GM18907 (cell line): ENCODE measurements around the gene HSPA2.

ENCODE experiments used
- ATAC-seq: cut with Tn5 transposase; IDR thresholded peaks from one replicate; pipeline ENCODE4 v1.9.1; 2021; ENCODE audit warnings: mild to moderate bottlenecking, moderate library complexity; ENCODE audit not compliant: unreplicated experiment

The HSPA2 gene

DNA sequence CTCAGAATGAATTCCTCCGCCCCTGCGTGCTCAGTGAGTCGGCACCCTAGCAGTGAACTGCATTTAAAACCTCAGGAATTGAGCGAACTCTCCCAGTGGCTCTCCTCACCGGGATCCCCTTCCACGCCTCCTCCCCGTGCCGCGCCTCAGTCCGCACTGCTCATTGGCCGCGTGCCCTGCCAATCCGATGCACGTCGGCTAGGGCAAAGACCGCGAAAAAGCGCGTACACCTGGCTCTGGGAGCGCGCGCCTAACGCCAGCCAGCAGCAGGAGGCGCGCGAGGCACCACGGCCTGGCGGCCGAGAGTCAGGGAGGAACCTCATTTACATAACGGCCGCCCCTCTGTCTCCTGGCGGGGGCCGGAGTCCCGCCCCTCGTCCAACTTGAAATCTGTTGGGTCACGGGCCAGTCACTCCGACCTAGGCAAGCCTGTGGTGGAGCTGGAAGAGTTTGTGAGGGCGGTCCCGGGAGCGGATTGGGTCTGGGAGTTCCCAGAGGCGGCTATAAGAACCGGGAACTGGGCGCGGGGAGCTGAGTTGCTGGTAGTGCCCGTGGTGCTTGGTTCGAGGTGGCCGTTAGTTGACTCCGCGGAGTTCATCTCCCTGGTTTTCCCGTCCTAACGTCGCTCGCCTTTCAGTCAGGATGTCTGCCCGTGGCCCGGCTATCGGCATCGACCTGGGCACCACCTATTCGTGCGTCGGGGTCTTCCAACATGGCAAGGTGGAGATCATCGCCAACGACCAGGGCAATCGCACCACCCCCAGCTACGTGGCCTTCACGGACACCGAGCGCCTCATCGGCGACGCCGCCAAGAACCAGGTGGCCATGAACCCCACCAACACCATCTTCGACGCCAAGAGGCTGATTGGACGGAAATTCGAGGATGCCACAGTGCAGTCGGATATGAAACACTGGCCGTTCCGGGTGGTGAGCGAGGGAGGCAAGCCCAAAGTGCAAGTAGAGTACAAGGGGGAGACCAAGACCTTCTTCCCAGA is at the start of gene HSPA2:
HSPA2 (plus strand) TSS at position 534 of the 995 bp plus-strand sequence; CDS start at position 643, 109 bp downstream.
- peak; percentile 96 for ATAC-seq

DNA sequence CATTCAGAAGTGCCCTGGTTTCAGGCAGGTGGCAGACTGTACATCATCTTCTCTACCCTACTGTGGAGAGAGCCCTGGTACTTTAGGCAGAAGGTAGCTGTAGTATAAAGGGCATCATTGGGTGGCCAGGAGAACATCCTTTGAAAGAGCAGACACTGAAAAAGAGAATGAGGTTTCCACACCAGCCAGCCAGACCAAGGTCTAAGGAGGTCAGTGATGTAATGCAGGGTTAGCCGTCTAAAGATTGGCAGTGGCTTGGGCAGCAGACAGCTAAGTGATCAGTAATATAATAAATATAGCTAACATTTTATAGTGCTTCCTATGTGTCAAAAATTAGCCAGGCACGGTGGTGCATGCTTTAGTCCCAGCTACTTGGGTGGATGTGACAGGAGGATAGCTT is 48.9 kb upstream of the HSPA2 start:
- ATAC-seq, result no peak

DNA sequence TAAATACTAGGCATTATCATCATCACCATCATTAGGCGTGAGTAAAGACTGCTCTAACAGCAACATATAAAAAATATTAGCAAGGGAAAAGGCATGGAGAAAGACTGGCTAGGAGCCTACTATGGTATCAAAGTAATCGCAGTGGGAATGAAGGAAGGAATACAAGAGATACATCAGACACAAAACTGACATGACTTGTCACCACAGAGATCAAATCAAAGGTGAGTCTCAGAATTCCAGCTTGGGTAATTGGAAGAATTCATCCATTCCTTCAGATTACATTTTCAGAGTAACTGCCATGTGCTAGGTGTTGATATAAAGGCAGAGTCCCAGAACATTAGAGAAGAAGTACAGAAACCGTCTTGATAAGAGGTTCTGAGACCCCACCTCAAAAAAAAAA is 47.1 kb upstream of the HSPA2 start:
- ATAC-seq, result no peak

DNA sequence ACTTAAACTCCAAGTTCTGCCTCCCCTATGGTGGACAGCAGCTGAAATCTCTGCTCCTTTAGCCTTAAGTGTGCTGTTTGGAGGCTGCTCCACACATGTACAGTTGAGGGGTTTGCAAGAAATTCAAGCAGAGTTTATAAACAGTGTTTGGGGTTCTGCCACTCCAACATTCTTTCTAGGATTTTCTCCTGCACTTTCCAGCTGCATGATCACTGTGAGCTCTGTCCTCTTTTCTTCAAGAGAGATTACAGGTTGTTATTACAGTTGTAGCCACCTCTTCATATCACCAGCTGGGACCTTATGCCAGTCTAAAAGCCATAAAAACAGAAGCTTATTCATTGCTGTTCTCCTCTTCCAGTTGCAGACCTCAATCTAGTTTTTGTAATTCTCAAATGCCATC is 45.3 kb upstream of the HSPA2 start:
- ATAC-seq, result no peak

DNA sequence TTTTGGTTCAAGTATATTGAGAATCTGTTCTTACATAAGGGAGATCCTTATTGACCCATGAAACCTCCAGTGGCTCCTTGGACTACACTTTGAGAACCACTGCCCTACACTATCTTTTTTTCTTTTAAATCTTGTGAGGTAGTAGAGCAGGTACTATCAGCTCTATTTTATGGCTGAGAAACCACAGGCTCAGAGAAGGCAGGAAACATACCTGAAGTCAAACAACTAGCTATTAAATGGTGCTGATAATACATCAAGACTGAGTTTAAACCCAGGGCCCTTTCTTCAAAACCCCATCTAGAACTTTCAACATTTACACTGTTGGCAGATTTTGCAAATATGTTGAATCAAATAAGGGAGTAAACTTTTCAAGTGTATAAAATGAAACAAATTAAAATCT is 43.8 kb upstream of the HSPA2 start:
- no peak for ATAC-seq

DNA sequence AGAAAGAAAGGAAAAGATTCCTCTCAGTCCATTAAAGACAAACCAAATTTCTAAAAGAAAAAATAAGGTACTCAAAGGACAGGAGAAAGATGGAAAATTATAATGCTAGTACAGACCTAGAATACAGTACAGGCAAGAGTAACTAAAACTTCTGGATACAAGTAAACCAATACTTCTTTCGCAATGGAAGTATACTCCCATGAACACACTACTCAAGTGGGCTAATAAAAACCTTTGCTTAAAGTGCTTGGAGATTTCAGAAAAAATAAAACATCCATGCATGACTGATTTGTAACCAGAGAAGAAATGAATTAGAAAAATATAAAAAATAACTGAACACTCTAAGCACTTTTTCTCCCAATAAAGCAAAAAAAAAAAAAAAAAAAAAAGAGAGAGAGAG is 40.5 kb upstream of the HSPA2 start:
- ATAC-seq, result no peak

DNA sequence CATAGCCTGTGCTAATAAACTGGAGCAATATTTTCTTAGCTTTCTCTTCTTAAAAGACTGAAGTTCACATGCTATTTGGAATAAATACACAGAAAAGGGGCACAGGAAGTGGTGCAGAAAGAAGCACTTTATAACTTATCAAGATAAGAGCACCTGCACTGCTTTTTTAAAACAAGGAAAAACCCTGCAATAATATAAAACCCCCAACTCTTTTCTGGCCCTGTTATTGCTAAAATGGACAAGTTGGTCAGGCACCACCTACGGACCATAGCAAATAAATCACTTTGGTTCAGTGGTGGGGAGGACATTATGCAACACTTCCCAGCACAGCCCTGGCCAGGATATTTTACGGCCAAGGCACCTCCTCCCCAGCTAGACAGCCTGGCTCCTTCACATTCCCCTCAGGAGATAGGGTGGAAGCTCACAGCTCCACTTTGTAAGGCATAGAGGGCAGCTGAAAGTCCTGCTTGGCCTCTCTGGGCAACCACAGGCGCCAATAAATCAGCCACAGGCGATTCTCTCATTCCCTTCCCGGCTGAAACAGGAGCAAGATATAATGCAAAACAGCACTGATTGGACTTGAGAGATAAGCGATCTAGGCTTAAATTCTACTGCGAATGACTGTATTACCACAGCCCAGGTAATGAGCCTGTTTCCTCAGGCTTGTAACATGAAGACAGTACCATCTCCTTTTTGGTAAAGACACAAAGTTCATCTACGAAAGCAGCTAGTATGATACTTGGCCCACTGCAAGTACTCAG is 39.0 kb upstream of the HSPA2 start:
- ATAC-seq, result no peak

DNA sequence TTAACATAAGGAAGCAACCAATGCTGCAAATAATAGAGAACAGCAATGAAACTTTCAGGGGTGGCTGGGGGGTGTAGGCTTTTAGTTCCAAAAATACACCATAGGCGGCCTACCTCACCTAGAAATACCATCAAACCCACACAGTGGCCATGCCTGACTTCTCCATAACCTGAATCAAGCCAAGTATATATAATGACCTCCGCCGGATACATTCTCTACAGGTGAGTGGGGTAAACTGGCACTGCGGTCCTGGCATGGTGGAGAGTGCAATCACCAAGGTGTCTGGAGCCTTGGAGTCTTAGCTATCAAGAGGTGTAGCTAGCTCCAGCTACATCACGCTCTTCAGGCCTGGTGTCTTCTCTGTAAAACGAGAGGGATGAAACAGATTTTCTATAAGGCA is 38.1 kb upstream of the HSPA2 start:
- no peak for ATAC-seq

DNA sequence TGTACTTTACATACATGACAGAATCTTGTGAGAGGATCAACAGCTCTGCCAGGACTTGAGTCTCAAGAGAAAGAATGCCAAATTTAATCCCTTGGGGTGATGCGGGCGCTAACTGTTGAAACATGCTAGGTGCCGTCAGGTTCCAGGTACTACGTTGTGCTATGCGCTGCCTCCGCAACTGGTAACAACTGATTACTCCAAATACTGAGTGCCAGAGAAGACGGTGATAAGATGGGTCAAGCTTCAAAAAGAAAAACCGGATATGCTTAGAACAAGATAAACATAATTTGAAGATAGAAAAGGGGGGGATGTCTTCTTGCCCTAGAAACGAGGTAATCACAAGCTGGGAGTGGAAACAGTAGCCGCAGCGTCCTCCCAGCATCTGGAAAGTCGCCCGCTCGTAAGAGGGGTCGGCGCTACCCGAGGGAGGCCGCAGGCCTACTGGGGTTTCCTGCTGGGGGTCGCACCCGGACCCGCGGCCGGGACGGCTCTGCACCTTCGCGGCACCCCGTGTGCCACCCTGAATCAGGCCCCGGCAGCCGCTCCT is 37.6 kb upstream of the HSPA2 start:
- no peak for ATAC-seq

DNA sequence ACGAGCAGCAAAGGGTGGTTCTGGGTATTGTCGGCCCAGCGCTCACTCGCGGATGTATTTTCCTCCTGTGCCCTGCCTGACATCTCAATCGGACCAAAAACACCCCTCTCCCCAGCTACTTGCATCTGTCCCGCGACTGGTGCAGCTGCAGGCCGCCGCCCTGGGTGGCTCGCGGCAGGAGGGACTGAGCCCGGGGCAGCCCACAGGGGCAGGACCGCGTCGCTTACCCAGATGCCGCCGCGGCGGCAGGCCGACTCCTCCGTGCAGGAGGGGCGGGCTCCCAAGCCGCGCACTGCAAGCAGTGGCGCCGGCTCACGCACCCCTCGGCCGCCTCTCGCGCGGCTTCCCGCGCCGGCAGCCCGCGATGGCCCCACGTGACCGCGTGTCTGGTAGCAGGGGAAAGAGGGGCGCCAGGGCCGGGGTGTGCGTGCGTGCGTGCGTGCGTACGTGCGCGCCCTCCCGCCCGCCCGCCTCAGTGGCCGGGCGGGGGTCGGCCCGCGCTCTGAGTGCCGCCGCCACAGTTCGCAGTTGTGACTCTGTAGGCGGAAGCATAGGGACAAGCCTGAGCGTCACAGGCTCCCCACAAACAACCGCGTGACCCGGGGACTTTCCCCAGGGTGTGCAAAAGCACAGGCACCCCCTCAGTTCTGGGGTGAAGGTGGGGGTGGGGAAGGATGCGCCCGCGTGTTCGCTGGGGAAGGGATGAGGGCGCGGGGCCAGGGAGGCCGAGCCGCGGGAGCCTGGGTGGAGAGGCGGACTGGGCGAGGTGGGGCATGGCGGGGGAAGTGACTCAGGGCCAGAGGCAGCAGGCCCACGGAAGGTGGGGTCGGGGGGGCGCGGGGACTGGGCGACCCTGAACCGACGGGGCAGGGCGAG is 36.9 kb upstream of the HSPA2 start, which contains the start of gene ZBTB25:
ZBTB25 (minus strand) TSS at position 405 of the 876 bp plus-strand sequence. CDS start 13,305 bp downstream, outside the sequence.
- peak; percentile 72 for ATAC-seq

DNA sequence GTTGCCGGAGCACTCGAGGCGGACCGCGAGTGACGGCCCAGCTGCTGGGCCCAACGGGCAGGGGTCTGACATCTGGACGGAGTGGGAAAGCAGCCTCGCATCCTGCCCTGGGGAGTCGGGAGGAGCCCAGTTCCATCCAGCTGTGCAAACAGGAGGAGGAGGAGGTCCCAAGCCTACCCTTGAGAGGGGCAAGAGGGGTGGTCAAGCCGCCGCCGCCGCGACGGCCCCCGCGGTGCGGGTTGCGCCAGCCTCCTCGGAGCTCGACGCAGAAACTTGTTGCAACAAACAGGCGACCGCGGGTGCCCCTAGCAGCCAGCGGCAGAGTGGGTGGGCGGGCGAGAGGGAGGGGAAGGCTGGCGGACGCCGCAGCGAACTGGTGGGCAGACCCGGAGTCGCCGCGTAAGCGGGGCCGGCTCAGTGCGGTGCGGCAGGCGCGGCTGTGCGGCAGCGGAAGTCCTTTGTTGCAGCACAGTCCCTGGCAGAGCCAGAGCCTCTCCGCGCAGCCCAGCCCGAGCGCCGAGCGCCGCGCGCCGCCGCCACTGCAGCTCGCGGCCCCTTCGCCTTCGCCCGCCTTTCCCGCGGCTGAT is 36.1 kb upstream of the HSPA2 start, which contains the start of gene ZBTB1:
ZBTB1 (plus strand) TSS at position 461 of the 587 bp plus-strand sequence. CDS start 16,735 bp downstream, outside the sequence.
- ATAC-seq, result peak; percentile 40

DNA sequence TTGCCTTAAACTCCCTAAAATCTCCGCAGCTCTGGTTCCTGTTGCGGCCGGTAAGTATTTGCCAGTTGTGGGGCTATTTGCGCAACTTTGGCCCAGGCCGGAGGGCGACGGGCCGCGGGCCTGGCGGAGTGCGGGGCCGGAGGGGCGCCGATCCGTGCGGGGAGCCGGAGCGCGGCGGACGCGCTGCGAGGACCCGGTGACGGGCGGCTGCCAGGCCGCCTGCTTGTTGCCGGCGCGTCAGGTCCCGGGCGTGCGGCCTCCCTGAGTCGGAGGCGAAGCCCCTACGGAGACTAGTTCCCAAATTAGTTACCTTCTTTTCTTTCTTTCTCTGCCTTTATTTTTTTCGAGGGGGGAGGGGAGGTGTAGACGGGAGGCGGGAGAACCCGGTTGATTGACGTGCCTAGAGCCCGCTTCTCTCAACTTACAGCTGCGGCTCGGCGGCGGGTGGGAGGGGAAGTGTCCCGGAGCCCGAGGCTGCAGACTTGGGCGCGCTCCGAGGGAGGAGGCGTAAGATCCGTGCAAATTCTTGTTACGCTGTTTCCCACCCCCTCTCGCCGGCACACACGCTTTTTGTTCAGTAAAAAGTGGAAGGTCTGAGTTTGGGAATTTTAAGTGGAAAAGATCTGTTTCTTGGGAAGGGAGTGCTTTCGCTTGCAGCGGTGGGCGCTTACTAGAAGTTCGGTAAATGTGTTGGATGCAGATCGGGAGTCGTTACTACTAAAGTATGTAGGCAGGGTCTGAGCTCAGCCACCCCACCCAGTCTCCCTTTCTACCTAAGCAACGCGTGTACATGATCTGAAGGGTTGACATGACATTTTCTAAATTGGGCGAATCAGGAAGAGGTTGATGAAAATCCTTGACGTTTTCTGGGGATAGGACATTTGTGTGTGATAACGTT is 35.4 kb upstream of the HSPA2 start:
- ATAC-seq, result peak; percentile 26

DNA sequence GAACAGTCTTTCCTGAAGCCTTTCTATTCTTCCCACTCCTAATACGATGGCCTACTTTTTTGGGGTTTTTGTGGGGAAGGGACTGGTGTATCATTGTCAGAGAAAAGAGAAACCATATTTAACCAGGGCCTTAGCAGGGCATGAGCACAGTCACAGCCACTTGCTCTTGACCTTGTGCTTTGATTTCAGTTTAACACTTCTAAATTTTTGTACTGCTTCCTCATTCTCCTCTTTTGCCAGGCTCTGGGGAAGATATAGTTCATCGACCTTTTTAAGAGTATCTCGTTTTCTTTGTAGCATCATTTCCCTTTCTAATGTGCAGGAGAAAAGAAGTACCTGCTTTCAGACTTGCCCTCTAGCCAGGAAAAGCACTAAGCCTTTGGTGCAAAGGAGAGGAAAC is 33.8 kb upstream of the HSPA2 start:
- no peak for ATAC-seq

DNA sequence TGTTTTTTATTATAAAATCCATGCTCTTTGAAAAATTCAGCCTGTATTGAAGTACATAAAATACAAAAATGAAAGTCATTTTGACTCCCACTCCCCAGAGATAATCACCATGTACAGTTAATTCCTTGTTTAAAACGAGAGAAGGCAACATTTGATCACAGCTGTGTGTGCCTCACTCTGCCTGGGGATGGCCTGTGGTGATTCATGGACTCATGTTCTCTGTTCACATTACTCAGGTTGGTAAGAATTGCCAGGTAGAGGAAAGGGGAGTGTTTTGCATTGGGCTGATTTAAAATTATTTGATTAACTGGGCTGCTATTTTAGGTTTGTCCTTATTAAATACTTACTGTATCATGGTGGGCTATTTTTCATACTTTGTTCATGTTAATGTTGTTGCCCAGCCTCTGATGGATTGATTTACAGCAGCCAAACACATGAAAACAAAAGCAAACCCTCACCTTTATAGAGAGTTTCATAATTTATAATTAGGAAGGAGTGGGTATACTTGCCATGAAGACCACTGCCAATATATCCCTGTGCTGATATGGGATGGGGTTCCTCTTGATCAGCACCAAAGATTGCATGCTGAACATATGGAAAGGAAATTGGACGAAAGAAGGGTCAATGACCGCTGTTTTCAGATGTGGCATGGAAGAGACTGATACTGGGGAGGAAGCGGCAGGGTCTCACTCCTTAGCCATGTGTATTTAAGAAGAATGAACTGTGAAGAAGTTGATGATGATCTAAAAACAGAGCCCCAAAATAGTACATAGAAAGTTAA is 33.0 kb upstream of the HSPA2 start:
- ATAC-seq, result no peak

DNA sequence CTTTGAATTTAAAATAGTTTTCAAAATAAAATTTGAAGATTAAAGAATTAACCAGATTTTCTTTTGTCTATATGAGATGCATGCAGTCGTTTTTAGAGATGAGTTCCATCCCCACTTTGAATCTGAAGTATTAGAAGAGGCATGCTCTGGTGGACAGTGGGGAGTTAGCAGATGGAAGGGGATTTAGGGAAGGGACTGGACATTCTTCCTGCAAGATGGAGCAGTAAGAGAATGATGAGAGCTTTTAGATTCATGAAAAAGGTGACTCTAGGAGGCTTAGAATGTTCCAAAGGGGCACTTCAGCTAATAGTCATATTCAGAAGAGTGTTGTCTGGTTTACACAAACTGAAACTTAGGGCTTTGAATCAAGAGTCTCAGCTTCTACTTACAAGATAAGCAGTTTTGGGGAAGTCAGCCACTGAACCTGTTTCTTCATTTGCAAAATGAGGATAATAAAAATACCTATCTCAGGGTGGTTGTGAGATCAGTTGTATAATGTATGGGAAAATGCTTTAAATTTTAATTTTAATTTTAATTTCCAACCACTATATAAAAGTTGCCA is 32.2 kb upstream of the HSPA2 start:
- ATAC-seq, result no peak

DNA sequence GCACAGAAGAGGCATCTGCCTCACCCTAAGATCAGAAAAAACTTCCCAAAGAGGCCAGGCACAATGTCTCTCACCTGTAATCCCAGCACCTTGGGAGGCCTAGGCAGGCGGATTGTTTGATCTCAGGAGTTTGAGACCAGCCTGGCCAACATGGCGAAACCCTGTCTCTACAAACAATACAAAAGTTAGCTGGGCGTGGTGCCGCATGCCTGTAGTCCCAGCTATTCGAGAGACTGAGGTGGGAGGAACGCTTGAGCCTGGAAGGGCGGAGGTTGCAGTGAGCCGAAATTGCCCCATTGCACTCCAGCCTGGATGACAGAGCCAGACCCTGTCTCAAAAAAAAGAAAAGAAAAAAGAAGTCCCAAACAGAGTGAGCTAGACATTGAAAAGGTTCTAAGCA is 31.5 kb upstream of the HSPA2 start:
- ATAC-seq, result no peak

DNA sequence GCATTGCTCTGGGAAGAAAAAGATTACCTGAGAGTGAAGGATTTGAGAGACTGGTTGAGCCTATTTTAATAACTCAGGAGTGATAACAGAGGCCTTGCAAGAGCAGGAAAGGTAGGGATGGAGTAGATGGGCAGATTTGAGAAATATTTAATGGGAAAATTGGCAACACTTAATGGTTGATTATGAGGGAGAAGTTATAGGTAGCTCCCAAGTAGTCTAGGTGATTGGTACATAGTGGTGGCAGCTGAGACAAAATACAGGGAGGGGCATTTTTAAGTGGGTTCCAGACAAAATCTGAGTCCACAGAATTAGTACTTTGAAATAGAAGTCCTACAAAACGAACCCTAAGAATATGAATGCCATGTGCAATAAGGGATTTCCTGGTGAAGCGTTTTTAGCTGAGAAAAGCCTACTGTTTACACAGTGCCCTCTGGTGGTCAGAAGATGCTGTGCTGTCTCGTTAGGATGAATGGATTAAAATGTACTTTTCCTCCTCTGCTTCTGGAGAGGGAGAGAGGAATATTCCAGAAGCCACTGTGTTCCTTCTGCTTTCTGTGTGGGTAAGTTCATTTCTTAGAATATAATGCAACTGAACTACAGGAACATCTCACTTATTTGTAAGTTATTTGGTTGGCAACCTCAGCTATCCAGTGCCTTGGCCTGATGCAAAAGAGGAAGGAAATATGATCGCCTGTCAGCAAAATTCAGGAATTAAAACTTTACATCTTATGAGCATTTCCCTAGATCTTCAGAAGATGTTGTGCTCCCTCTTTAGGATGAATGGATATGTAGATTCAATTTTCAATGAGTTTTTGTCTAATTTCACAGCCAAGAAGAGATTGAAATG is 29.5 kb upstream of the HSPA2 start:
- ATAC-seq, result no peak
